H9 (cell line): ENCODE data around the gene FUT2. TPM values are rescaled to one million over a fixed set of nuclear protein-coding genes. Genes with fewer than 3 reads are reported as not detected.

Experiments used
- DNase-seq: peaks from one replicate; pipeline ENCODE4 v3.0.0-alpha.2; 2017
- H2AFZ ChIP-seq: one replicate; pipeline ENCODE4 v1.6.1; 2013; ENCODE audit warnings: mild to moderate bottlenecking, low read length, control low read depth, moderate library complexity
- H2AK5ac ChIP-seq: 2 replicates; pipeline ENCODE4 v1.6.1; 2013; ENCODE audit warnings: low read length, control low read depth, mixed read lengths; ENCODE audit not compliant: insufficient read length
- H2BK120ac ChIP-seq: one replicate; pipeline ENCODE4 v1.6.1; 2013; ENCODE audit warnings: low read depth, mild to moderate bottlenecking, low read length, control low read depth, inconsistent platforms; ENCODE audit not compliant: poor library complexity, severe bottlenecking
- H2BK12ac ChIP-seq: 2 replicates; pipeline ENCODE4 v1.6.1; 2013; ENCODE audit warnings: low read length, control low read depth, mixed read lengths, low read depth; ENCODE audit not compliant: insufficient read length
- H2BK15ac ChIP-seq: 2 replicates; pipeline ENCODE4 v1.6.1; 2013; ENCODE audit warnings: low read depth, low read length, control low read depth
- H2BK20ac ChIP-seq: one replicate; pipeline ENCODE4 v1.6.1; 2013; ENCODE audit warnings: low read depth, mild to moderate bottlenecking, low read length, control low read depth, inconsistent platforms; ENCODE audit not compliant: poor library complexity, severe bottlenecking
- H2BK5ac ChIP-seq: 2 replicates; pipeline ENCODE4 v1.6.1; 2013; ENCODE audit warnings: low read length, control low read depth, mixed read lengths; ENCODE audit not compliant: insufficient read length
- H3K14ac ChIP-seq: 2 replicates; pipeline ENCODE4 v1.6.1; 2013; ENCODE audit warnings: low read length, control low read depth; ENCODE audit not compliant: insufficient read depth
- H3K18ac ChIP-seq: 2 replicates; pipeline ENCODE4 v1.6.1; 2013; ENCODE audit warnings: low read depth, mild to moderate bottlenecking, mixed read lengths, low read length, control low read depth; ENCODE audit not compliant: insufficient read length
- H3K23ac ChIP-seq: 2 replicates; pipeline ENCODE4 v1.6.1; 2013; ENCODE audit warnings: low read length, control low read depth, mixed read lengths, low read depth; ENCODE audit not compliant: insufficient read length
- H3K23me2 ChIP-seq: 2 replicates; pipeline ENCODE4 v1.6.1; 2013; ENCODE audit warnings: low read depth, mild to moderate bottlenecking, mixed read lengths, low read length, control low read depth; ENCODE audit not compliant: insufficient read length, poor library complexity, severe bottlenecking
- H3K27ac ChIP-seq: 2 replicates; pipeline ENCODE4 v1.5.1; 2013; ENCODE audit warnings: low read length, control low read depth, mixed read lengths, low read depth; ENCODE audit not compliant: insufficient read length
- H3K27me3 ChIP-seq: 2 replicates; pipeline ENCODE4 v1.6.1; 2013; ENCODE audit warnings: low read length, control low read depth, inconsistent platforms; ENCODE audit not compliant: insufficient read depth
- H3K4ac ChIP-seq: 2 replicates; pipeline ENCODE4 v1.6.1; 2013; ENCODE audit warnings: low read depth, mild to moderate bottlenecking, control low read depth, inconsistent platforms, low read length, moderate library complexity
- H3K4me1 ChIP-seq: 2 replicates; pipeline ENCODE4 v1.6.1; 2013; ENCODE audit warnings: low read length, control low read depth, inconsistent platforms; ENCODE audit not compliant: insufficient read depth
- H3K4me2 ChIP-seq: 2 replicates; pipeline ENCODE4 v1.6.1; 2013; ENCODE audit warnings: low read length, control low read depth, mixed read lengths; ENCODE audit not compliant: insufficient read length, insufficient read depth
- H3K56ac ChIP-seq: 2 replicates; pipeline ENCODE4 v1.6.1; 2013; ENCODE audit warnings: low read depth, mild to moderate bottlenecking, mixed read lengths, low read length, control low read depth; ENCODE audit not compliant: insufficient read length
- H3K79me1 ChIP-seq: 2 replicates; pipeline ENCODE4 v1.6.1; 2013; ENCODE audit warnings: low read depth, mild to moderate bottlenecking, moderate library complexity, low read length, control low read depth, inconsistent platforms; ENCODE audit not compliant: insufficient read depth, poor library complexity, severe bottlenecking
- H3K79me2 ChIP-seq: 2 replicates; pipeline ENCODE4 v1.6.1; 2013; ENCODE audit warnings: low read length, control low read depth, inconsistent platforms; ENCODE audit not compliant: insufficient read depth
- H3K9ac ChIP-seq: 2 replicates; pipeline ENCODE4 v1.6.1; 2013; ENCODE audit warnings: low read length, control low read depth, mixed read lengths; ENCODE audit not compliant: insufficient read length; ENCODE audit errors: extremely low read depth
- H3K9me3 ChIP-seq: one replicate; pipeline ENCODE4 v1.6.1; 2013; ENCODE audit warnings: low read depth, low read length, inconsistent platforms; ENCODE audit not compliant: control insufficient read depth
- H3T11ph ChIP-seq: one replicate; pipeline ENCODE4 v1.6.1; 2013; ENCODE audit warnings: mild to moderate bottlenecking, low read length, control low read depth, inconsistent platforms
- H4K20me1 ChIP-seq: one replicate; pipeline ENCODE4 v1.6.1; 2013; ENCODE audit not compliant: control insufficient read depth, insufficient read length, insufficient read depth
- H4K5ac ChIP-seq: 2 replicates; pipeline ENCODE4 v1.6.1; 2013; ENCODE audit warnings: low read depth, mild to moderate bottlenecking, mixed read lengths, low read length, control low read depth; ENCODE audit not compliant: insufficient read length
- H4K8ac ChIP-seq: replicated peaks from 2 replicates; pipeline ENCODE4 v1.6.1; 2013; ENCODE audit warnings: low read length, control low read depth, mixed read lengths, low read depth; ENCODE audit not compliant: insufficient read length
- H4K91ac ChIP-seq: 2 replicates; pipeline ENCODE4 v1.6.1; 2013; ENCODE audit warnings: low read depth, mild to moderate bottlenecking, moderate library complexity, mixed read lengths, low read length, control low read depth; ENCODE audit not compliant: insufficient read length
- H3K27ac Mint-ChIP-seq, 3 experiments: 2 replicates in 2 of 3; 3 replicates in 1 of 3; pipeline ENCODE4 v1.8.0; 2020 to 2021; ENCODE audit warnings: mixed read lengths in 3 of 3, mild to moderate bottlenecking in 1 of 3, moderate library complexity in 1 of 3
- H3K27me3 Mint-ChIP-seq: 2 replicates; pipeline ENCODE4 v1.8.0; 2021; ENCODE audit warnings: low read depth, mild to moderate bottlenecking, moderate library complexity, mixed read lengths
- H3K36me3 Mint-ChIP-seq, 3 experiments: 2 replicates in 2 of 3; 3 replicates in 1 of 3; pipeline ENCODE4 v1.8.0; 2020 to 2021; ENCODE audit warnings: low read depth in 3 of 3, mixed read lengths in 3 of 3; ENCODE audit not compliant: insufficient read depth in 1 of 3
- H3K4me1 Mint-ChIP-seq, 2 experiments: 2 replicates each; pipeline ENCODE4 v1.8.0; 2020; ENCODE audit warnings: mixed read lengths in 2 of 2
- H3K4me3 Mint-ChIP-seq, 2 experiments: 2 replicates in 1 of 2; 3 replicates in 1 of 2; pipeline ENCODE4 v1.8.0; 2020 to 2021; ENCODE audit warnings: mild to moderate bottlenecking in 2 of 2, mixed read lengths in 2 of 2, moderate library complexity in 1 of 2
- H3K9me3 Mint-ChIP-seq, 2 experiments: 2 replicates in 1 of 2; 3 replicates in 1 of 2; pipeline ENCODE4 v1.8.0; 2020; ENCODE audit warnings: mild to moderate bottlenecking in 2 of 2, mixed read lengths in 2 of 2, moderate library complexity in 1 of 2
- CTCF ChIP-seq: fragments of 200-600 bp; sonication (generic); conservative IDR thresholded peaks from 3 replicates; pipeline ENCODE4 v1.8.0; 2021; ENCODE audit warnings: antibody characterized with exemption, mild to moderate bottlenecking
- WGBS: extraction: QIAGEN DNeasy Blood & Tissue Kit; methylation state at CpG from one replicate; pipeline ENCODE4 v1.1.7; 2013; ENCODE audit warnings: missing lambda C conversion rate, low lambda C conversion rate, mixed read lengths; ENCODE audit not compliant: insufficient read length; ENCODE audit errors: extremely low coverage; 5-methylcytosine and 5-hydroxymethylcytosine counted together
- total RNA-seq: library from RNA; stranded (reverse); gene quantifications from 2 replicates; pipeline ENCODE4 v1.2.1, GENCODE V29; 2021

The FUT2 gene
- total RNA-seq, 1 experiment from 2014 or later, result 11.4 TPM

GRCh38 chr19:48750351-48750750 is 54.6 kb downstream of the FUT2 start:
- peaks cover 41 to 50% of the 10 kb centered on the region in 2 experiments for H3K4me1 Mint-ChIP-seq
- Histone ChIP-seq H2BK12ac (no peak overlapping the region), H2BK5ac (no peak overlapping the region), H3K4me1 (peaks cover 6% of the 10 kb centered on the region; the same call in 1 of the 2 replicates), H3K27me3 (no peaks in the 10 kb centered on the region), H3K56ac (no peak overlapping the region), H3K23me2 (peaks cover 13% of the 10 kb centered on the region), H3K9me3 (no peaks in the 10 kb centered on the region), H3K9ac (no peak overlapping the region), H3K14ac (no peak overlapping the region), H2BK120ac (no peak overlapping the region), H3K18ac (no peak overlapping the region), H3K4me2 (no peak overlapping the region), H2AFZ (no peak overlapping the region), H3K27ac (no peak overlapping the region), H3K4ac (no peak overlapping the region), H3K23ac (no peak overlapping the region), H4K5ac (no peak overlapping the region), H2BK15ac (no peak overlapping the region), H4K20me1 (no peaks in the 10 kb centered on the region), H3T11ph (no peak overlapping the region), H4K91ac (no peak overlapping the region), H2AK5ac (no peak overlapping the region), H3K79me2 (peaks cover 4% of the 10 kb centered on the region; the same call in 1 of the 2 replicates), H2BK20ac (no peak overlapping the region), H4K8ac (no peak overlapping the region), H3K79me1 (peaks cover 6% of the 10 kb centered on the region)
- no peak overlapping the region for H3K27ac Mint-ChIP-seq
- H3K27me3 Mint-ChIP-seq, result peaks cover 10% of the 10 kb centered on the region
- no CpG with 5 or more reads among the region's 31 CpGs for WGBS
- no peak for TF ChIP-seq CTCF
- peak overlapping the region; percentile 84 to 94; a peak in 2 of 5 replicates for H3K4me3 Mint-ChIP-seq
- no peak for DNase-seq
- peaks cover 21 to 33% (median 30%) of the 10 kb centered on the region in 3 experiments; a peak in 6 of 7 replicates for H3K36me3 Mint-ChIP-seq
- H3K9me3 Mint-ChIP-seq, result no peaks in the 10 kb centered on the region; a peak in 2 of 5 replicates
